Caco-2 (cell line): Measurements from ENCODE around the gene ARHGEF33. TPM values are rescaled to one million over a fixed set of nuclear protein-coding genes. Genes with fewer than 3 reads are reported as not detected.

Experiments used
- BruUV-seq: library from RNA; stranded (reverse); fragments of 400-500 nt; replicated peaks from 2 replicates; lab custom pipeline; 2021; lab: Mats Ljungman, UMichigan
- CTCF ChIA-PET: fragments of 300-600 bp; sonication (Branson Sonifier 250); formaldehyde crosslinking; loops from one replicate; lab custom pipeline; 2022; ENCODE audit warnings: antibody characterized with exemption; lab: Charles Lee
- POLR2A ChIA-PET: fragments of 300-600 bp; sonication (Branson Sonifier 250); formaldehyde crosslinking; loops from one replicate; lab custom pipeline; 2022; ENCODE audit warnings: antibody characterized with exemption; lab: Charles Lee
- DNase-seq, 2 experiments: peaks; one replicate each; pipeline versions ENCODE4 v3.0.0 to v3.0.0-alpha.2; 2020 to 2022
- H3K27me3 ChIP-seq: replicated peaks from 2 replicates; pipeline ENCODE4 v1.6.0; 2011; ENCODE audit warnings: low read length; ENCODE audit not compliant: control insufficient read depth, insufficient read depth
- H3K36me3 ChIP-seq: 2 replicates; pipeline ENCODE4 v1.5.1; 2011; ENCODE audit warnings: low read length; ENCODE audit not compliant: control insufficient read depth, insufficient read depth
- H3K4me1 ChIP-seq: fragments of 250-450 bp; sonication (Bioruptor Pico); 2 replicates; pipeline ENCODE4 v1.5.1; 2020; ENCODE audit warnings: mild to moderate bottlenecking
- H3K4me3 ChIP-seq: 2 replicates; pipeline ENCODE4 v1.5.1; 2011; ENCODE audit warnings: low read depth, mild to moderate bottlenecking, control low read depth, low read length
- H3K9me3 ChIP-seq: fragments of 250-450 bp; sonication (Bioruptor Pico); 2 replicates; pipeline ENCODE4 v1.5.1; 2020; ENCODE audit warnings: mild to moderate bottlenecking, moderate library complexity
- H3K27ac Mint-ChIP-seq: one replicate; pipeline ENCODE4 v1.8.0; 2022; ENCODE audit warnings: mixed read lengths; ENCODE audit not compliant: unreplicated experiment
- H3K27me3 Mint-ChIP-seq: one replicate; pipeline ENCODE4 v1.8.0; 2022; ENCODE audit warnings: mixed read lengths; ENCODE audit not compliant: insufficient read depth, unreplicated experiment
- H3K36me3 Mint-ChIP-seq: one replicate; pipeline ENCODE4 v1.8.0; 2022; ENCODE audit warnings: mild to moderate bottlenecking, mixed read lengths; ENCODE audit not compliant: insufficient read depth, unreplicated experiment
- H3K4me1 Mint-ChIP-seq: one replicate; pipeline ENCODE4 v1.8.0; 2022; ENCODE audit warnings: low read depth, mixed read lengths; ENCODE audit not compliant: unreplicated experiment
- H3K4me3 Mint-ChIP-seq: one replicate; pipeline ENCODE4 v1.8.0; 2022; ENCODE audit warnings: mild to moderate bottlenecking, moderate library complexity, mixed read lengths; ENCODE audit not compliant: unreplicated experiment
- H3K9me3 Mint-ChIP-seq: one replicate; pipeline ENCODE4 v1.8.0; 2022; ENCODE audit warnings: mixed read lengths; ENCODE audit not compliant: unreplicated experiment
- CTCF ChIP-seq, 2 experiments: fragments of 200-600 bp in 1 of 2; IDR thresholded peaks; 1 replicate in 1 of 2; 2 replicates in 1 of 2; pipeline versions ENCODE4 v1.5.1 to v1.8.0; 2011 to 2022; ENCODE audit warnings: antibody characterized with exemption in 1 of 2, control low read depth in 1 of 2, inconsistent platforms in 1 of 2, low read depth in 1 of 2, low read length in 1 of 2, mild to moderate bottlenecking in 1 of 2, moderate library complexity in 1 of 2; ENCODE audit not compliant: insufficient read depth in 1 of 2, severe bottlenecking in 1 of 2, unreplicated experiment in 1 of 2
- intact Hi-C: fragments of 100-400 bp; cut with micrococcal nuclease; formaldehyde crosslinking; loops from one replicate; pipeline ENCODE4 v1.10.0; 2022; ENCODE audit not compliant: unreplicated experiment
- total RNA-seq: library from RNA; stranded (reverse); gene quantifications from 2 replicates; pipeline ENCODE4 v1.2.3, GENCODE V29; 2022

The ARHGEF33 gene
- total RNA-seq, 1 experiment from 2014 or later, result not detected

GRCh38 chr2:38937548-38937947 is 47.9 kb downstream of the ARHGEF33 start:
- ChIA-PET POLR2A (interaction anchor here (0.5 kb wide), 1 partner anchor 171 kb away, joined by 10 read pairs; no protein-coding TSS in a partner anchor), CTCF (interaction anchor here (0.7 kb wide), 1 partner anchor 10 kb away, joined by 3 read pairs; no protein-coding TSS in a partner anchor)
- Mint-ChIP-seq H3K27me3 (no peaks in the 10 kb centered on the region), H3K27ac (no peak overlapping the region), H3K4me1 (peaks cover 11% of the 10 kb centered on the region), H3K4me3 (no peak overlapping the region), H3K9me3 (no peaks in the 10 kb centered on the region), H3K36me3 (no peaks in the 10 kb centered on the region)
- no TSS peak for BruUV-seq
- Histone ChIP-seq H3K4me3 (no peak overlapping the region), H3K4me1 (peaks cover 10% of the 10 kb centered on the region), H3K36me3 (no peaks in the 10 kb centered on the region), H3K9me3 (no peaks in the 10 kb centered on the region; the same call in 1 of the 2 replicates), H3K27me3 (no peaks in the 10 kb centered on the region; the same call in 1 of the 2 replicates)
- intact Hi-C loops, result no loop called here
- DNase-seq, result no peak
- no peak for TF ChIP-seq CTCF (IDR thresholded peaks at IDR 0.05; ENCODE audit: insufficient read depth in 1 of 2, low read depth in 1 of 2, low read length in 1 of 2, severe bottlenecking in 1 of 2, unreplicated experiment in 1 of 2)

GRCh38 chr2:38940746-38941145 is 51.1 kb downstream of the ARHGEF33 start:
- peaks cover 16% of the 10 kb centered on the region for H3K4me1 ChIP-seq
- H3K36me3 Mint-ChIP-seq, result no peaks in the 10 kb centered on the region
- H3K9me3 ChIP-seq, result no peaks in the 10 kb centered on the region; the same call in 1 of the 2 replicates
- no peak overlapping the region for H3K27ac Mint-ChIP-seq
- no peak for DNase-seq
- no peak overlapping the region for H3K4me3 ChIP-seq
- peaks cover 22% of the 10 kb centered on the region for H3K4me1 Mint-ChIP-seq
- BruUV-seq, result no TSS peak
- H3K27me3 Mint-ChIP-seq, result no peaks in the 10 kb centered on the region
- H3K36me3 ChIP-seq, result no peaks in the 10 kb centered on the region
- POLR2A ChIA-PET, result no interaction called here
- intact Hi-C loops, result loop anchor here (10.0 kb wide), 1 partner anchor 184 kb away; the partner anchor contains the start of gene SOS1
- no peak overlapping the region for H3K4me3 Mint-ChIP-seq
- H3K9me3 Mint-ChIP-seq, result no peaks in the 10 kb centered on the region
- H3K27me3 ChIP-seq, result no peaks in the 10 kb centered on the region
- TF ChIP-seq CTCF (IDR thresholded peaks at IDR 0.05; ENCODE audit: insufficient read depth in 1 of 2, low read depth in 1 of 2, low read length in 1 of 2, severe bottlenecking in 1 of 2, unreplicated experiment in 1 of 2), result no peak
- CTCF ChIA-PET, result no interaction called here

- no peak for TF ChIP-seq CTCF (IDR thresholded peaks at IDR 0.05; ENCODE audit: insufficient read depth in 1 of 2, low read depth in 1 of 2, low read length in 1 of 2, severe bottlenecking in 1 of 2, unreplicated experiment in 1 of 2)
- Mint-ChIP-seq H3K4me1 (peaks cover 22% of the 10 kb centered on the region), H3K4me3 (no peak overlapping the region), H3K36me3 (no peaks in the 10 kb centered on the region), H3K27me3 (no peaks in the 10 kb centered on the region), H3K9me3 (no peaks in the 10 kb centered on the region), H3K27ac (peak overlapping the region; percentile 22)
- DNase-seq, result no peak
- POLR2A ChIA-PET, result no interaction called here
- Histone ChIP-seq H3K4me1 (peaks cover 21% of the 10 kb centered on the region), H3K9me3 (no peaks in the 10 kb centered on the region; the same call in 1 of the 2 replicates), H3K27me3 (no peaks in the 10 kb centered on the region), H3K36me3 (no peaks in the 10 kb centered on the region), H3K4me3 (no peak overlapping the region)
- CTCF ChIA-PET, result no interaction called here
- intact Hi-C loops, result loop anchor here (10.0 kb wide), 1 partner anchor 181 kb away; the partner anchor contains the start of gene SOS1
- BruUV-seq, result no TSS peak
Observed at GRCh38 chr2:38943784-38944183, 54.1 kb downstream of the ARHGEF33 start.
